HG02852 (cell line): ENCODE measurements around the gene NUP62CL.
A peak's percentile ranks its signal among the peaks of the same experiment; 100 is the strongest.

Experiments
- ATAC-seq: cut with Tn5 transposase; IDR thresholded peaks from one replicate; pipeline ENCODE4 v1.9.1; 2021; ENCODE audit warnings: mild to moderate bottlenecking, moderate library complexity; ENCODE audit not compliant: unreplicated experiment

NUP62CL gene

GRCh38 chrX:107154787-107155620 is 51.2 kb downstream of the NUP62CL start:
- ATAC-seq, result no peak

DNA sequence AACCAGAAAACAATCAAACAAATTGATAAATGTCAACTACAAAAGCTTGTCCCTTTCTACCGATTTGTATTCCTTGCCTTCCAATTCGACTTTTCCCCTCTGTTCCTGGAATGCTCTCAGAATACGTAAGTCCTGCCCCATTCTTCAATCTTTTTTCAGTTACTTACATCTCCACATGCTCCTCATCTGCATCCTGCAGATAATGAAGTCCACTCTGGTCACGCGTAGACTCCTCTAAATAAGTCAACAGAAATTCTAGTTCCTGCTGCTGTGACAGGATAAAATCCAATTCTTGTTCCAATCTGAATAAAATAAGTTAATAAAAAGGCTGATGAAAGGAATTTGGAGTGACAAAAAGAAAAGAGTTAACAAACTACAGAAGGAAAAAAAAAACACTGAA is 53.2 kb downstream of the NUP62CL start:
- ATAC-seq, result no peak

DNA sequence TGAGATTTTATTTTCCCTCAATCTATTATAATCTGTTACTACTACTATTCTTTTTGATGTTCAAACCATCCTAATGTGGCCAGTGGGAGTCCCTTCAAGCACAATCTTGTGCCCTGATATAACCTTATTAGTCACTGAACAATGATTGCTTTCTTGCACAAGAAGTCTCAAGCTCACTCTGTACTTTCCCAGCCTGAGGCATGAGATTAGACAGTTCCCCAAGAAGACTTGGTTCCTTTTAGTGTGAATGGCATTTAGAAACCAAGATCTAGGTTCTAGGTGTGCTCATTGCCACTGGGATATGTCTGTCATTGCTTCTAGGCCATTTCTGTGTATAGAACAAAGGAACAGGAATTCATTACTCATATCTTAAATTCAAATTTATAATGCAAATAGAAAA is 59.6 kb downstream of the NUP62CL start:
- no peak for ATAC-seq

DNA sequence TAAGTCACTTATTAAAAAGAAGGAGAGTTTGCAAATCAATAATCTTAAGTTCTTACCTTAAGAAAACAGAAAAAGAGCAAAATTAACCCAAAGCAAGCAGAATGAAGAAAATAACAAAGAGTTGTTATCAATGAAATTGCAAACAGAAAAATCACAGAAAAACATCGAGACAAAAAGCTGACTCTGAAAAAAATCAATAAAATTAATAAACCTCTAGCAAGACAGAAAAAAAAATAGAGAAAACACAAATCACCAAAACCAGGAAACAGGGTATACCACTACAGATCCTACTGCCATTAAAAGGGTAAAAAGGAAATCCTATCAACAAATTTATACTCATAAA is 70.3 kb downstream of the NUP62CL start:
- no peak for ATAC-seq

- ATAC-seq, result no peak
Measured at GRCh38 chrX:107135049-107135964, 70.9 kb downstream of the NUP62CL start.

GRCh38 chrX:107123750-107124149 is 82.5 kb downstream of the NUP62CL start:
- no peak for ATAC-seq

GRCh38 chrX:107119283-107119682 is 87.0 kb downstream of the NUP62CL start:
- ATAC-seq, result no peak

- ATAC-seq, result peak; percentile 100
Measured at GRCh38 chrX:107118322-107119147, 87.7 kb downstream of the NUP62CL start, which contains the start of gene RBM41. RBM41 (minus strand) TSS chrX:107118822; CDS start chrX:107118773, 49 bp downstream.

GRCh38 chrX:107117993-107118321 is 88.3 kb downstream of the NUP62CL start:
- no peak for ATAC-seq

DNA sequence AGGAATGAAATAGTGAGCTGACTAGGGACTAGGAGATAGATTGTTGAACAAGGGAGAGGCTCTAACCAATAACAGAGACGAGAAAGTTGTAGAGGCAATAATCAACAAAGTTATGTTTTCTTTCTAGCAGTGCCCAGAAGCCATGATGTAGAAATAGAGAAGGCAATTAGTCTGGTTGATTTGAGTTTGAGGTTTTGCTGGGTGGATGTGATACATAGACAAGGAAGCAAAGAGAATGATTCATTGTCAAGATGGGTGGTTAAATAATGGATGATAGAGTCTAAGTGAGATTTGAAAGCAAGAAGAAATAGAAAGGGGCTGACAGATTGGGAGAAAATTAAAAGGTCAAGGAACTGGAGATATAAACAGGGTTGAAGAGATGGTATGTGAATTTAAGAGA is 98.8 kb downstream of the NUP62CL start:
- no peak for ATAC-seq

GRCh38 chrX:107102980-107103379 is 103.3 kb downstream of the NUP62CL start:
- ATAC-seq, result no peak

- no peak for ATAC-seq
Measured at GRCh38 chrX:107076158-107076557, 130.1 kb downstream of the NUP62CL start.
